Left ventricle myocardium inferior (tissue), 1 donor: ENCODE measurements around the gene BIRC3. TPM values are rescaled to one million over a fixed set of nuclear protein-coding genes. Genes with fewer than 3 reads are reported as not detected.
"Not testable (repeated sequence)": the region's sequence is repeated elsewhere in the genome, so short reads cannot be mapped to it uniquely, and the experiment has no call there.

Source experiments
- DNase-seq: peaks from one replicate; pipeline ENCODE4 v3.0.0-alpha.2; 2020
- H3K27ac ChIP-seq: fragments of 200-600 bp; replicated peaks from 2 replicates; pipeline ENCODE4 v1.8.0; 2021
- H3K27me3 ChIP-seq: fragments of 200-600 bp; 2 replicates; pipeline ENCODE4 v1.8.0; 2021; ENCODE audit warnings: low read depth
- H3K36me3 ChIP-seq: fragments of 200-600 bp; 2 replicates; pipeline ENCODE4 v1.8.0; 2021
- H3K4me1 ChIP-seq: fragments of 200-600 bp; 2 replicates; pipeline ENCODE4 v1.8.0; 2021
- H3K4me3 ChIP-seq: fragments of 200-600 bp; 2 replicates; pipeline ENCODE4 v1.8.0; 2021; ENCODE audit warnings: mild to moderate bottlenecking, moderate library complexity
- H3K9me3 ChIP-seq: fragments of 200-600 bp; replicated peaks from 2 replicates; pipeline ENCODE4 v1.8.0; 2021
- intact Hi-C: fragments of 100-400 bp; cut with micrococcal nuclease; formaldehyde crosslinking; loops from one replicate; pipeline ENCODE4 v1.11.0; 2022
- total RNA-seq: library from RNA; stranded (reverse); fragmentation: NEBNext Ultra II Directional; extraction: Animal tissue kit (Norgen Biotek cat#: 25700); gene quantifications from one replicate; pipeline ENCODE4 v1.2.1, GENCODE V29; 2021
- TF ChIP-seq, protein P1 (sequence below): fragments of 200-600 bp; IDR thresholded peaks from 2 replicates; pipeline ENCODE4 v1.8.0; 2021; ENCODE audit warnings: antibody characterized with exemption, mild to moderate bottlenecking, borderline replicate concordance
- donor health status: DM: no; HTN: yes; CAD: no; lungs with severe emphysema.

BIRC3 gene
- total RNA-seq, 1 donor from 2014 or later, result 8.1 TPM

DNA sequence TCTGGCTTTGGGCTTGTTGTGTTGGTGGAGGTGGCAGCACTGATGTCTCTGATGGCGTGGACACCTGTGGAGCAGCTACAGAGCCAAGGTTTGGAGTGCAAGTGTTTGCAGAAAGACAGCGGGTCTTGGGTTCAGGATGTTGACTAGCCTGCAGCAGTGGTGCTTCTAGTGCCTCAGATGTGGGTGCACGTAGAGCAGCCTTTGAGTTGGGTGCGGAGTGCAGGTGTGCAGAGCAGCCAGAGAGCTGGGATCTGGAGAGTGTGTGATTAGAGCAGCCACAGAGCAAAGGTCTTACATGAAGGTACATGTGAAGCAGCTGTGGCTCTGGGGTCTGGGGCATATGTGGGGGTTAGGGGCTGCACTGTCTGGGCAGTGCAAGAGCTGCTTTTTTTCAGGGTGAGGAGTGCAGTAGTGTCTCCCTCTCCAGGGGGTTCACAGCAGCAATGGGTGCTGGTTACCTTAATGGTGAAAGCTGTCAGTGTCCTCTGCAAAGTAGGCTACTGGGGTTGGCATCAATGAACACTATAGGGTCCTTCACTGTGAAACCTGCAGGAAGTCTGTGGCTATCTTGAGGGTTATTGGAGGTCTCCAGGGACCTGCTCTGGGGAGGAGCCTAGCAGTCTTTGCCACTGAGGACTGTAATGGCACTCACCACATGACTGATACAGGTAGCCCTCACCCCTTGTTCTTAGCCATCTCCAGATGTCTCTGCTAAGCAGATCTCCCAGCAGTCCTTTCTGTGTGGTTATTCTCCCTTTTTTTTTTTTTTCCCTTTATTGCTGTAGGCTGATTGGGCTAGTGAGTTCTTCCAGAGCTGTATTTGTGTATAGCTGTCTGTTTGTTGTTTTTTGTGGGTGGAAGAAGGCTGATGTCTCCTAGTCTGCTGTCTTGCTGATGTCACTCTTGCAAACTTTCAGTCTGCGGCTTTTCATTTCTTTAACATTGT, 44.1 kb downstream of the BIRC3 start:
- no peak overlapping the region for H3K4me3 ChIP-seq
- no peak overlapping the region for H3K27ac ChIP-seq
- H3K4me1 ChIP-seq, result peaks cover 8% of the 10 kb centered on the region
- TF ChIP-seq, protein P1, sequence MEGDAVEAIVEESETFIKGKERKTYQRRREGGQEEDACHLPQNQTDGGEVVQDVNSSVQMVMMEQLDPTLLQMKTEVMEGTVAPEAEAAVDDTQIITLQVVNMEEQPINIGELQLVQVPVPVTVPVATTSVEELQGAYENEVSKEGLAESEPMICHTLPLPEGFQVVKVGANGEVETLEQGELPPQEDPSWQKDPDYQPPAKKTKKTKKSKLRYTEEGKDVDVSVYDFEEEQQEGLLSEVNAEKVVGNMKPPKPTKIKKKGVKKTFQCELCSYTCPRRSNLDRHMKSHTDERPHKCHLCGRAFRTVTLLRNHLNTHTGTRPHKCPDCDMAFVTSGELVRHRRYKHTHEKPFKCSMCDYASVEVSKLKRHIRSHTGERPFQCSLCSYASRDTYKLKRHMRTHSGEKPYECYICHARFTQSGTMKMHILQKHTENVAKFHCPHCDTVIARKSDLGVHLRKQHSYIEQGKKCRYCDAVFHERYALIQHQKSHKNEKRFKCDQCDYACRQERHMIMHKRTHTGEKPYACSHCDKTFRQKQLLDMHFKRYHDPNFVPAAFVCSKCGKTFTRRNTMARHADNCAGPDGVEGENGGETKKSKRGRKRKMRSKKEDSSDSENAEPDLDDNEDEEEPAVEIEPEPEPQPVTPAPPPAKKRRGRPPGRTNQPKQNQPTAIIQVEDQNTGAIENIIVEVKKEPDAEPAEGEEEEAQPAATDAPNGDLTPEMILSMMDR, result no peak
- peaks cover 23% of the 10 kb centered on the region for H3K9me3 ChIP-seq
- H3K36me3 ChIP-seq, result peaks cover 77% of the 10 kb centered on the region
- no peaks in the 10 kb centered on the region for H3K27me3 ChIP-seq
- intact Hi-C loops, result no loop called here
- no peak for DNase-seq

DNA sequence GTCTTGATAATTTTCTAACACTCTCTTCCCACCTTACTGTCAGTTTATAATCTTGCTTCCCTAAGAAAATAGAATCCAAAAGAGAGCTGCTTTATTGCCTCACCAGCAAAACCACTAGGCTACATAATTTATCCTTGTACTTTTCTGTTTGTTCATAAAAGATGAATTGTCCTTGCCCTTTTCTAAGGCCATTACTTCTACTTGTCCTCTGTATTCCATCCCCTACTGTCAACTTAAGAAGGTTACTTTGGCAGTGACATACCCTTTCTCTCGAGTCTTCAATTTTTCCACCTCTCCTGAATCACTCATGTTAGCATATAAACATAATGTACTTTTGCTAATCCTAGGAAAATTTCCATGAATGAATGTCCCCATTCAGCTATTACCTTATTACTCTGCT, 47.7 kb downstream of the BIRC3 start:
- Histone ChIP-seq H3K4me1 (peaks cover 12% of the 10 kb centered on the region), H3K36me3 (peaks cover 83% of the 10 kb centered on the region), H3K4me3 (no peak overlapping the region), H3K27me3 (no peaks in the 10 kb centered on the region), H3K9me3 (peaks cover 7% of the 10 kb centered on the region), H3K27ac (no peak overlapping the region)
- intact Hi-C loops, result no loop called here
- TF ChIP-seq, protein P1, result no peak
- DNase-seq, result no peak

DNA sequence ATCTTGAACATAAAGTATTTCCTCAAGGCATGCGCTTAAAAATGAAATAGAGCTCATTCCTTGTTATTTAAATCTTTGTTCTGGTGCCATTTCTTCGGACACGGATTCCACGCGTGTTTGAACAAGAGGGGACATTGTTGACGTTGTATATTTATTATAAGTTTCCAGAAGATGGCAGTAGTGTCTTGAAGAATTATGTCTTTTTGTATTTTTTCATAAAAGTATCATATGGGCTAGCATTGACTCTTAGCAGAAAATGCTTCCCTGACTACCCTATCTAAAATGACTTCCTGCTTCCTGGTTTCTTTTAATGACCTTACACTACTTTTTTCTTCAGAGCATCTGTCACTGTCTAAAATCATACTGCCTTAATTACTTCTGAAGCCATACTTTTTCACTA, 50.1 kb downstream of the BIRC3 start:
- H3K9me3 ChIP-seq, result no peaks in the 10 kb centered on the region
- H3K27ac ChIP-seq, result peak overlapping the region; percentile 4

DNA sequence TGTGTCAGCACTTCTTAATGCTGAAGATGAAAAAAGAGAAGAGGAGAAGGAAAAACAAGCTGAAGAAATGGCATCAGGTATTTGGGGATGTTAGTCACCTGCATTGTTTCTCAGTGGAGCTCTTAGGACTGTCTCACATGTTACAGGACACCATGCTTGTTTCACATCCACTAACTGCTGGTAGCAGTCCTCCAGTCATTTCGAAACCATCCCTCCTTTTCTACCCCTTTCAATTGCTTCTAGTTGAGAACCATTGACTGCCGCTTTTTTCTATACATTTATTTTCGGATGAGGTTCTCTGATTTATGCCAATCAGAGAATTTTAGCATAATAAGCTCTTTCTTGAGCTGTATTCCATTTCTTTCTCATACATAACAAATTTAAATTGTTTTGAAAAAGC, 51.2 kb downstream of the BIRC3 start:
- intact Hi-C loops, result no loop called here
- TF ChIP-seq, protein P1, result no peak
- no peaks in the 10 kb centered on the region for H3K9me3 ChIP-seq
- H3K4me1 ChIP-seq, result peaks cover 12% of the 10 kb centered on the region
- DNase-seq, result no peak
- no peak overlapping the region for H3K4me3 ChIP-seq
- no peak overlapping the region for H3K27ac ChIP-seq
- no peaks in the 10 kb centered on the region for H3K27me3 ChIP-seq
- peaks cover 56% of the 10 kb centered on the region for H3K36me3 ChIP-seq

More for the DNA sequence above, 50.1 kb downstream of the BIRC3 start:
- H3K27me3 ChIP-seq, result no peaks in the 10 kb centered on the region
- peaks cover 64% of the 10 kb centered on the region for H3K36me3 ChIP-seq
- no peak for DNase-seq
- intact Hi-C loops, result no loop called here
- TF ChIP-seq, protein P1, result peak; percentile 39
- peaks cover 12% of the 10 kb centered on the region for H3K4me1 ChIP-seq
- H3K4me3 ChIP-seq, result no peak overlapping the region

DNA sequence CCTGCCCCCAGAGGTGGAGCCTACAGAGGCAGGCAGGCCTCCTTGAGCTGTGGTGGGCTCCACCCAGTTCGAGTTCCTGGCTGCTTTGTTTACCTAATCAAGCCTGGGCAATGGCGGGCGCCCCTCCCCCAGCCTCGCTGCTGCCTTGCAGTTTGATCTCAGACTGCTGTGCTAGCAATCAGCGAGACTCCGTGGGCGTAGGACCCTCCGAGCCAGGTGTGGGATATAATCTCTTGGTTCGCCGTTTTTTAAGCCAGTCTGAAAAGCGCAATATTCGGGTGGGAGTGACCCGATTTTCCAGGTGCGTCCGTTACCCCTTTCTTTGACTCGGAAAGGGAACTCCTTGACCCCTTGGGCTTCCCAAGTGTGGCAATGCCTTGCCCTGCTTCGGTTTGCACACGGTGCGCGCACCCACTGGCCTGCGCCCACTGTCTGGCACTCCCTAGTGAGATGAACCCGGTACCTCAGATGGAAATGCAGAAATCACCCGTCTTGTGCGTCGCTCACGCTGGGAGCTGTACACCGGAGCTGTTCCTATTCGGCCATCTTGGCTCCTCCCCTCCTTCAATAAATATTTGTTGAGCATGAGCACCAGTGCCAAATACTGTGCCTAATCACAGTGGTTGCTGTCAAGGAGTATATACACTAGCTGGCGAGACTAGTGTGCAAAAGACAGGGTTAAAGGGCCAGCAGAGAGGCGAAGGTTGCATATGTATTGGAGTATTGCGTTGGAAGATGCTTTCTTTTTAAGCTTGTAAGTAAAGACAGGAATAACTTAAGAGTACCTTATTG, 57.5 kb downstream of the BIRC3 start:
- H3K9me3 ChIP-seq, H3K4me3 ChIP-seq, H3K27ac ChIP-seq, intact Hi-C loops, H3K4me1 ChIP-seq, DNase-seq, H3K27me3 ChIP-seq: not testable (repeated sequence)
- H3K36me3 ChIP-seq, result peaks cover 43% of the 10 kb centered on the region
